Astrocyte (in vitro differentiated cells and primary cell): ENCODE data around the gene MAGEA12. TPM values are rescaled to one million over a fixed set of nuclear protein-coding genes. Genes with fewer than 3 reads are reported as not detected.
"Not testable (repeated sequence)": the region's sequence is repeated elsewhere in the genome, so short reads cannot be mapped to it uniquely, and the experiment has no call there.

ENCODE experiments used
- DNase-seq: peaks from one replicate; pipeline ENCODE4 v3.0.0-alpha.2; 2010; ENCODE audit warnings: low read depth
- FAIRE-seq: peaks from 2 replicates; lab custom pipeline; 2011; peaks lifted over from hg19 to GRCh38; lab: Jason Lieb, UNC
- H2AFZ ChIP-seq: 2 replicates; pipeline ENCODE4 v1.6.0; 2012; ENCODE audit warnings: low read depth, low read length, inconsistent platforms
- H3K27ac ChIP-seq: 2 replicates; pipeline ENCODE4 v1.5.1; 2011; ENCODE audit warnings: low read depth, low read length, inconsistent platforms
- H3K27me3 ChIP-seq: 2 replicates; pipeline ENCODE4 v1.6.0; 2011; ENCODE audit warnings: low read length, inconsistent platforms; ENCODE audit not compliant: insufficient read depth
- H3K36me3 ChIP-seq: 2 replicates; pipeline ENCODE4 v1.5.1; 2011; ENCODE audit warnings: low read length, inconsistent platforms; ENCODE audit not compliant: insufficient read depth
- H3K4me1 ChIP-seq: 2 replicates; pipeline ENCODE4 v1.5.1; 2011; ENCODE audit warnings: low read length, inconsistent platforms; ENCODE audit not compliant: insufficient read depth
- H3K4me2 ChIP-seq: 2 replicates; pipeline ENCODE4 v1.6.0; 2012; ENCODE audit warnings: low read length, inconsistent platforms
- H3K4me3 ChIP-seq: 2 replicates; pipeline ENCODE4 v1.5.1; 2011; ENCODE audit warnings: low read depth, mild to moderate bottlenecking, low read length, inconsistent platforms; ENCODE audit not compliant: insufficient read depth
- H3K79me2 ChIP-seq: 2 replicates; pipeline ENCODE4 v1.6.0; 2012; ENCODE audit warnings: mild to moderate bottlenecking, low read length, inconsistent platforms; ENCODE audit not compliant: insufficient read depth
- H3K9ac ChIP-seq: 2 replicates; pipeline ENCODE4 v1.6.0; 2012; ENCODE audit warnings: mild to moderate bottlenecking, low read length, inconsistent platforms
- H3K9me3 ChIP-seq: 2 replicates; pipeline ENCODE4 v1.5.1; 2012; ENCODE audit warnings: low read depth, mild to moderate bottlenecking, low read length, inconsistent platforms; ENCODE audit not compliant: insufficient read depth
- H4K20me1 ChIP-seq: 2 replicates; pipeline ENCODE4 v1.6.0; 2012; ENCODE audit warnings: low read length, inconsistent platforms; ENCODE audit not compliant: insufficient read depth
- H3K27ac Mint-ChIP-seq: one replicate; pipeline ENCODE4 v1.8.0; 2021; ENCODE audit warnings: mild to moderate bottlenecking, mixed read lengths; ENCODE audit not compliant: unreplicated experiment
- H3K27me3 Mint-ChIP-seq: one replicate; pipeline ENCODE4 v1.8.0; 2021; ENCODE audit warnings: low read depth, mixed read lengths; ENCODE audit not compliant: unreplicated experiment
- H3K36me3 Mint-ChIP-seq: one replicate; pipeline ENCODE4 v1.8.0; 2021; ENCODE audit warnings: low read depth, mixed read lengths; ENCODE audit not compliant: unreplicated experiment
- H3K4me1 Mint-ChIP-seq: one replicate; pipeline ENCODE4 v1.8.0; 2021; ENCODE audit warnings: low read depth, mixed read lengths; ENCODE audit not compliant: unreplicated experiment
- H3K4me3 Mint-ChIP-seq: one replicate; pipeline ENCODE4 v1.8.0; 2021; ENCODE audit warnings: mild to moderate bottlenecking, moderate library complexity, mixed read lengths; ENCODE audit not compliant: unreplicated experiment
- H3K9me3 Mint-ChIP-seq: one replicate; pipeline ENCODE4 v1.8.0; 2021; ENCODE audit warnings: mild to moderate bottlenecking, mixed read lengths; ENCODE audit not compliant: unreplicated experiment
- EZH2 ChIP-seq: IDR thresholded peaks from 2 replicates; pipeline ENCODE4 v1.6.1; 2012; ENCODE audit warnings: mild to moderate bottlenecking, low read length, inconsistent platforms; ENCODE audit not compliant: insufficient read depth
- total RNA-seq: library from RNA; stranded (reverse); gene quantifications from 2 replicates; pipeline ENCODE4 v1.2.1, GENCODE V29; 2021
- TF ChIP-seq, protein P1 (sequence below): IDR thresholded peaks from 2 replicates; pipeline ENCODE4 v1.5.1; 2011; ENCODE audit warnings: low read depth, mild to moderate bottlenecking, inconsistent platforms, low read length, moderate library complexity; ENCODE audit not compliant: insufficient read depth

Gene MAGEA12
- total RNA-seq, 1 donor from 2014 or later: 0.98 TPM

GRCh38 chrX:152738560-152738959 lies 5.0 kb downstream of the MAGEA12 start:
- Histone ChIP-seq H3K9me3 (no peaks in the 10 kb centered on the region), H4K20me1 (no peaks in the 10 kb centered on the region), H2AFZ (no peak overlapping the region), H3K9ac (no peak overlapping the region), H3K4me1 (no peaks in the 10 kb centered on the region), H3K4me2 (no peak overlapping the region), H3K27me3 (no peaks in the 10 kb centered on the region), H3K4me3 (no peak overlapping the region), H3K36me3 (no peaks in the 10 kb centered on the region), H3K27ac (no peak overlapping the region), H3K79me2 (no peaks in the 10 kb centered on the region)
- no peak overlapping the region for H3K4me3 Mint-ChIP-seq
- DNase-seq (no peak), FAIRE-seq (peak; percentile 52)
- no peak for TF ChIP-seq EZH2
- TF ChIP-seq, protein P1, sequence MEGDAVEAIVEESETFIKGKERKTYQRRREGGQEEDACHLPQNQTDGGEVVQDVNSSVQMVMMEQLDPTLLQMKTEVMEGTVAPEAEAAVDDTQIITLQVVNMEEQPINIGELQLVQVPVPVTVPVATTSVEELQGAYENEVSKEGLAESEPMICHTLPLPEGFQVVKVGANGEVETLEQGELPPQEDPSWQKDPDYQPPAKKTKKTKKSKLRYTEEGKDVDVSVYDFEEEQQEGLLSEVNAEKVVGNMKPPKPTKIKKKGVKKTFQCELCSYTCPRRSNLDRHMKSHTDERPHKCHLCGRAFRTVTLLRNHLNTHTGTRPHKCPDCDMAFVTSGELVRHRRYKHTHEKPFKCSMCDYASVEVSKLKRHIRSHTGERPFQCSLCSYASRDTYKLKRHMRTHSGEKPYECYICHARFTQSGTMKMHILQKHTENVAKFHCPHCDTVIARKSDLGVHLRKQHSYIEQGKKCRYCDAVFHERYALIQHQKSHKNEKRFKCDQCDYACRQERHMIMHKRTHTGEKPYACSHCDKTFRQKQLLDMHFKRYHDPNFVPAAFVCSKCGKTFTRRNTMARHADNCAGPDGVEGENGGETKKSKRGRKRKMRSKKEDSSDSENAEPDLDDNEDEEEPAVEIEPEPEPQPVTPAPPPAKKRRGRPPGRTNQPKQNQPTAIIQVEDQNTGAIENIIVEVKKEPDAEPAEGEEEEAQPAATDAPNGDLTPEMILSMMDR: no peak
- H3K4me1 Mint-ChIP-seq: no peaks in the 10 kb centered on the region
- H3K9me3 Mint-ChIP-seq: no peaks in the 10 kb centered on the region
- no peak overlapping the region for H3K27ac Mint-ChIP-seq
- no peaks in the 10 kb centered on the region for H3K27me3 Mint-ChIP-seq
- H3K36me3 Mint-ChIP-seq: no peaks in the 10 kb centered on the region

DNA sequence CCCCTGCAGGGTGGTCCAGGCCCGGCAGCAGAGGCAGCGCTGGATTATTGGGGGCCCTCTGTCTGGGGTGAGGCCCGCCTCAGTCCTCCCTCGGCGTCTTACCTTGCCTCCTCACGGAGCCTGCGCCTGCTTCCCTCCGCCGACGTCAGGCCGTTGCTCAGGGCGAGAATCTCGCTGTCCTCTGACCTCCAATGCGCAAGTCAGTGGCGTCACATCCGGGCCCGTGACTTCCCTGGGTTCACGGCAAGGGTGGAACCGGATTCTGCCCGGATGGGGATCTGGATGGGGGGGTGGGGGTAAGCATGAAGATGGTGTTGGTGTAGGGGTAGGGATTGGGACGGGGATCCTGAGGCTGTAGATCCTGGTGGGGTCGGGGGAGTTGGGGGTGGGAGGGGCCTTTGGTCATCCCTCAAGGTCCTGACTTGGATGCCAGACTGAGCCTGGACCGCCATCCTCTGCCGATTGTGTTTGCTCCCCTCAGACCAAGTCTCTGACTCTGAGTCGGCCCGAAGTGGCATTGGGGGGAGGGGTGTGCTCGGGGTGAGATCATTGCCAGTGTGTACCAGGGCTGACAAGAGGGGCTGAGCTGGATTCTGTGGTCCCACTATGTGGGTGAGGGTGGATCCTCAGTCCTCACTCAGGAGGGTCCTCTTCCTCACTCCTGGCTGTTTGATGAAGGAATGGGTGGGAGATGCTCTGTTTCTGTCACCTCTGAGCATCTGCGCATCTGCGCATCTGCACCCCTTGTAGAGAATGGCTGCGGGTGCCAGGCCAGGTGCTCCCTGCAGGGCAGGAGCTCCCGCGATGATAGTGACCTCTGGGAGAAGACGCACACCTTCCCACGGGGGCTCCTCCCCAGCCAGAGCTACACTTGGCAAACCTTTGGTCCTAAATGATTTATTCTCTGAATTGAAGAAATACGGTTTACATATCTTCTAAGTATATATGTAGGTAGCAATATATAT lies 20.4 kb downstream of the MAGEA12 start, which contains the start of gene MAGEA2:
TSS of gene MAGEA2 (minus strand) at position 157 of the 965 bp plus-strand sequence. CDS start 2,479 bp downstream, outside the sequence.
- H2AFZ ChIP-seq, H3K27me3 ChIP-seq, FAIRE-seq, H3K9me3 Mint-ChIP-seq, H3K4me2 ChIP-seq, H3K4me1 ChIP-seq, H4K20me1 ChIP-seq, H3K36me3 Mint-ChIP-seq, DNase-seq, H3K27ac ChIP-seq, H3K9me3 ChIP-seq, H3K27me3 Mint-ChIP-seq, H3K36me3 ChIP-seq, H3K4me1 Mint-ChIP-seq, H3K4me3 ChIP-seq, H3K9ac ChIP-seq, H3K4me3 Mint-ChIP-seq, H3K79me2 ChIP-seq, H3K27ac Mint-ChIP-seq: not testable (repeated sequence)

DNA sequence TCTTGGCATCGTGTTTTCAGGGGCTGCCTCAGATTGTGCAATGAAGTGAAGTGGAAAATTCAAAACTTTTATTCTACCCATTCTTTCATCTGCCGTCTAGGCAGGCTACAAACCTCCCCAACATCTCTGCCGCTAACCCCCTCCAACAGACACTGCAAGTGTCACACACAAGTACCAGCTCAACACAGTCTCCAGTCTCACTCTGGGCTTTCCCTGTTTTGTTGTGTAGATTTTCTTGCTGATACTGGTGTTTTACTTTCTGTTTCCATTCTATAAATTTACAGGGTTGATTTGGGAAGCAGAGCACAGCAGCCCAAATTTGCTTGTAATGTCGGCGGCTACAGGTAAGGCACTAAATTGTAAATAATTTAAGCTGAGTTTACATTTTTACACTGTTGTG lies 21.3 kb downstream of the MAGEA12 start:
- H3K27ac ChIP-seq, H3K27me3 Mint-ChIP-seq, H3K4me1 ChIP-seq, DNase-seq, H2AFZ ChIP-seq, H3K9me3 ChIP-seq, H4K20me1 ChIP-seq, H3K4me2 ChIP-seq, H3K4me3 Mint-ChIP-seq, H3K79me2 ChIP-seq, H3K27ac Mint-ChIP-seq, H3K4me3 ChIP-seq, H3K9me3 Mint-ChIP-seq, H3K9ac ChIP-seq, H3K36me3 Mint-ChIP-seq, H3K27me3 ChIP-seq, H3K4me1 Mint-ChIP-seq, H3K36me3 ChIP-seq, FAIRE-seq: not testable (repeated sequence)

GRCh38 chrX:152758918-152759317 lies 25.4 kb downstream of the MAGEA12 start, which contains the start of gene CSAG3:
Gene CSAG3, plus strand, starts transcription at chrX:152759218.
- H3K79me2 ChIP-seq, H3K36me3 ChIP-seq, H3K27ac ChIP-seq, H4K20me1 ChIP-seq, DNase-seq, H3K27me3 ChIP-seq, H3K27me3 Mint-ChIP-seq, H3K27ac Mint-ChIP-seq, H3K36me3 Mint-ChIP-seq, H2AFZ ChIP-seq, H3K9me3 Mint-ChIP-seq, H3K4me1 Mint-ChIP-seq, H3K4me1 ChIP-seq, H3K4me3 Mint-ChIP-seq, H3K4me3 ChIP-seq, H3K4me2 ChIP-seq, FAIRE-seq, H3K9me3 ChIP-seq, H3K9ac ChIP-seq: not testable (repeated sequence)

GRCh38 chrX:152759544-152759943 lies 26.0 kb downstream of the MAGEA12 start:
- not testable (repeated sequence) for H3K9me3 ChIP-seq, H3K4me3 Mint-ChIP-seq, H4K20me1 ChIP-seq, H3K79me2 ChIP-seq, H3K36me3 Mint-ChIP-seq, H3K9ac ChIP-seq, H3K4me1 Mint-ChIP-seq, H3K27me3 ChIP-seq, H3K4me1 ChIP-seq, H3K27ac Mint-ChIP-seq, FAIRE-seq, DNase-seq, H3K36me3 ChIP-seq, H2AFZ ChIP-seq, H3K27ac ChIP-seq, H3K4me3 ChIP-seq, H3K9me3 Mint-ChIP-seq, H3K4me2 ChIP-seq, H3K27me3 Mint-ChIP-seq
